GM19324 (cell line): ENCODE measurements around the gene SAMD3.
A peak's percentile ranks its signal among the peaks of the same experiment; 100 is the strongest.
"Not testable (repeated sequence)": the region's sequence is repeated elsewhere in the genome, so short reads cannot be mapped to it uniquely, and the experiment has no call there.

Source experiments
- ATAC-seq: cut with Tn5 transposase; IDR thresholded peaks from one replicate; pipeline ENCODE4 v1.9.1; 2021; ENCODE audit warnings: mild to moderate bottlenecking, moderate library complexity; ENCODE audit not compliant: unreplicated experiment, low FRiP score

The SAMD3 gene

DNA sequence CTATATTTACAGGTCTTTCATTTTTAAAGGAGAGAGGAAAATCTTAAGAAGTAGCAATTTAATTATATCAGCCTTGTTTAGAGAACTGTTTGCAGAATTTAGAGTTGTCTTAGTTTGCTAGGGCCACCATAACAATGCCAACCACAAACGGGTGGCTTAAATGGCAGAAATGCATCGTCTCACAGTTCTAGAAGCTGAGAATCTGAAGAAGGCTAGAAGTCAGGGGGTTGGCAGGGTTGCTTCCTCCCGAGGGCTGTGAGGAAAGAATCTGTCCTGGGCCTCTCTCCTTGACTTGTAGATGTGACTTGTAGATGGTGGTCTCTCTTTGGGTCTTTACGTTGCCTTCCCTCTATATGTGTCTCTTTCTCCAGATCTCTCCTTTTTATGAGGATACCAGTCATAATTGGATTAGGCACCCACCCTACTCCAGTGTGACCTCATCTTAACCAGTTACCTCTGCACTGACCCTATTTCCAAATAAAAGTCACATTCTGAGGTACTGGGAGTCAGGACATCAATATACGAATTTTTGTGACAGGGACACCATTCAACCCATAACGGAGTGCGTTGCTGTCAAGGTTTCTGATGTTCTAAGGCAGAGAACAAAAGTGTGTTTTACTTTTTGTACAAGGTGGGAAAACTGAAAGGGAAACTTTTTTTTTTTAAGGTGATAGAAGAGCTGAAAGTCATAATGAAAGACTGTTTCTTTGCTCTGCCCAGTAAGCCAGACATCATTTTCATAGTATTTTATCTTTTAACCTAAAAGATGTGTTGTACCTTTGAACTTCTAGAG lies 84.4 kb downstream of the SAMD3 start:
- no peak for ATAC-seq

DNA sequence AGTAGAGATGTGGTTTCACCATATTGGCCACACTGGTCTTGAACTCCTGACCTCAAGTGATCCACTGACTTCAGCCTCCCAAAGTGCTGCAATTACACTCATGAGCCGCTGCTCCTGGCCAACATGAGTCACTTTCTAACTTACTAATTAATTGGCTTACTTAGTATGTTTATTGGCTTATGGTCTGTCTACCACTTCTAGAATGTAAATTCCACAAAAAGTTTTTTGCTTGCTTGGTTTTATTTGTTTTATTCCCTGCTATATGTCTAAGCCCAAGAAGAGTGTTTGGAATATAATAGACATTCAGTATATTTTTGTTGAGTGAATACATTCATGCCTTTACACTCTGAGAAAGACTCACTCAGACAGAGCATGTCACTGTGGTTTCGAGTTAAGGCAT lies 86.0 kb downstream of the SAMD3 start:
- no peak for ATAC-seq

DNA sequence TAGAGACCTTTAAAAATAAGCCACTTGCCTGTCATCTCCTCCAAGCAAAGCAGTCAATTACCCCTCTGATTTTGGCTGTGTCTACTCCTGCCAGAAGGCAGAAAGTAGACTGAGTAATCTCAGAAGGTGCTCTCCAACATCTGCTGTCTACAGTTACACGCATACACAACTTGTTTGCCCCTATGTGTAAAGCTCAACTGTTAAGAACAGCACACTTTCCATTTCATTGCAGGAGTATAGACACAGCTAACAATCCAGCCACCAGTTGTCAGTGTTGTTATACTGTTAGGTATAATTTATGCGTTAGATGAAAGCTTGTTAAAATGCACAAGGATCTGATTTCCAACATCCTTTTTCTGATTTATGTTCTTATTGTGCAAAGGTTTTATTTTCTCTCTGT lies 88.2 kb downstream of the SAMD3 start:
- no peak for ATAC-seq

DNA sequence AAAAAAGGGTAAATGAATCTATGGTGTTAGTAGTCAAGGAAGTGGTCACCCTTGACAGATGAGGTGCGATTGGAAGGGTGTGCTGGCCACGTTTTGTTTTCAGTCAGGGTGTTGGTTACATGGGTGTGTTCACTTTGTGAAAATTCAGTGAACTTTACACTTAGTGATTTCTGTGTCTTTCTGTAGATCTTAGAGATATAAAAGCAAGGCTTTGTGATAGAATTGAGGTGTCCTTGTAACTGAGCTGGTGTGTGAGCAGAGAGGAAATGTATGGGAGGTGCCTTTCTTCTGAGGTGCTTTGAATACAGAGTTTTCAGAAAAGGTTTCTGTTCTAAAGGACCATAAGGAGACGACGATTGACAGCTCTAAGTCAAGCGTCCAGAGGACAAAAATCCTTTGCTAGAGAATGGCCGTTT lies 90.5 kb downstream of the SAMD3 start:
- peak; percentile 75 for ATAC-seq

DNA sequence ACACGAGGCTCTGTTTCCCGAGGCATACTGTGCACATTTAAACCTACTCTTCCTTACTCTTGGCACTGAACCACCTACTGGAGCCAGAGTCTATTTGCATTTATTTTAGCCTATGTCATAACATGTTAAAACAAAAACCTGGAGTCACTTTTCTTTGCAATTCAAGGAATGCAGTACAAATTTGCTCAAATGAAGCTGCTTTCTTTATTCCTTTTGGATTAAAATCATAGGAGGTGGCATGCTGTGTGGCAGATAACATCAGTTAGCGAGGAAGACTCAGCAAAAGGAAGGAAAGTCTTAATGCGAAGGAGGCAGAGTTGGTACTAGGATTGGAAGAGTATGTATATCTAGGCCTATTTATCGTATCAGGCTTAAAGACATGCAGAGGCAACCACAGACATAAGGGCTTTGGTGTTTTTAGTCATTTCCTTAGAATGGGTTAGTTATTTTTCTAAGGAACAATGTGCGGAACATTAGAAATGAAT lies 92.9 kb downstream of the SAMD3 start:
- no peak for ATAC-seq

DNA sequence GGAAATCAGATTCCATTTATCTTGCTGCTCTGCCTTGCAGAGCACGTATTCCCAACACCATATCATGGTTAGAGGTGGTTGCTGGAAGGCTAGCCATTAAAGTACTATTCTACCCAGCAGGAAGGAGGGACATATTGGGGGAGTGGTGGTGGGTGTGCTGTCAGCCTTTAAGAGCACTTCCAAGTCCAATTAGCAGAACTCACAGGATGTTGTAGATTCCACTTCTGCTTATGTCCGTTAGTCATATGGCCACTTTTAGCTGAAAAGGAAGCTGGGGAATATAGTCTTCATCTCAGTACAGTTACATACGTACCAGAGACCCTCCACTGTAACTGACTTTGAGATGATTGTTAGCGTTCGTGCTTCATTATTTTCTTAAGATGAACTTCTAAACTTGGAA lies 94.4 kb downstream of the SAMD3 start:
- no peak for ATAC-seq

DNA sequence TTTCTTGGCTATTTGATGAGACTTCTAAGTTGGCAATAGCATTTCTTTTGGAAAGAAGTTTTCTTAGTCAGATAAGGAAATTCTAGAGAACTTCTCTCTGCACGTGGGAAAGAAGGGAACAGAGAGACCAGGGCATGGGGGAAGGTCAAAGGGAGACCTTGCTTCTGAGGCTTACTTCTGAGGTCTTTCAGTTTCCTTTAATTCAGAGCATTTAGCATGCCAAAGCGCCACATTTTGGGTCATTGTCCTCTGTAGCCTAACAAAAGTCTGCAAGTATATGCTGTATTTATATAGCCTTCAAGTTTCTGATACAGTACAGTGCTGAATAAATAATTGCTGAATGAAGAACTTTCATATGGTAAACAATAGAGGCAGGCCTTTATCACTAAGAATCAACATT lies 95.6 kb downstream of the SAMD3 start:
- no peak for ATAC-seq

DNA sequence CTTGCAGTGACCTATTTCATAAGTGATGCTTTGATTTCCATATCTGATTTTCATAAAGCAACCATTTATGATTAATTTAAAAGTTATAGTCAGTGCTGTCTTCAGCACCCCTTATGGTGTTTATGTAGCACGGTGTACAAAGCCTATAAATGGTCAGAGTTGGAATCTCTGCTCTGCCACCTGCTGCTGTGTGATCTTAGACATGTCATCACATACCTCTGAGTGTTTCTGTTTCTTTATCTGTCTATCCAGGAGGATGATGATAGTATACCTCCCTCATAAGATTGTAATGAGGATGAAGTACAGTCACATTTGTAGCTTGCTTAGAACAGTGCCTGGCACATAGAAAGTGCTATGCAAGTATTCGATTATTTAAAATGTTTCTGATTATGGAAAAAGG lies 100.5 kb downstream of the SAMD3 start:
- no peak for ATAC-seq

DNA sequence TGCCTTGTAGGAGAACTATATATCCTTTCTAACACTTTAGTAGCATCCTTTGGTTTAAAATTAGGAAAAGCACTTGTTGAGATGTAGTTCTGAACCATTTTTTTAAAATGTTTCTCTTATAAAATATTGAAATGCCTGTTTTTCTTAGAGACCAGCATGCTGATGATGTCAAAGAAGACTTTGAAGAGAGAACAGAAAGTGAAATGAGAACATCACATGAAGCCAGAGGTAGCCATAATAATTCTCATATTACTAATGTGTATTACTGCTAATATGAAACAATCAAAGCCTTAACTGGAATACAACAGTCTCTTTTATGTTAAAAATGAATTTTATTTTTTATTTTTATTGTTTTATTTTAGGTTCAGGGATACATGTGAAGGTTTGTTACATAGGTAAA lies 102.0 kb downstream of the SAMD3 start:
- no peak for ATAC-seq

DNA sequence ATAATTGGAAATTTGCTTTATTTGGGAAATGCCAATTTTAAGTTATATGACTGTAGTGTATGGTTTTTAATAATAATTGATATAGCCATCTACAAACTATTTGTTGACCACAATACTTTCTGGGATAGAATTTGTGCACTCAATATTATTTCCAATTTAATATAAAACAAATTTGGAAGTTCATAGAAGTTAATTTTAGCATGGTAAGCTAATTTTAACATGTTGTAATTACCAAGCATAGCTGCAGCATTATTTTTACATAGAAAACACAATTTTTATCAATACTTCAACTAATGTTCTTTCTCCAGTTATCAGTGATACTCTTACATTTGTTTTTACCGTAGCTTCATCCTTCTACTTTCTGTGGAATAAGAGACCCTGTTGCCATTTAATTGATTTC lies 103.5 kb downstream of the SAMD3 start:
- no peak for ATAC-seq

DNA sequence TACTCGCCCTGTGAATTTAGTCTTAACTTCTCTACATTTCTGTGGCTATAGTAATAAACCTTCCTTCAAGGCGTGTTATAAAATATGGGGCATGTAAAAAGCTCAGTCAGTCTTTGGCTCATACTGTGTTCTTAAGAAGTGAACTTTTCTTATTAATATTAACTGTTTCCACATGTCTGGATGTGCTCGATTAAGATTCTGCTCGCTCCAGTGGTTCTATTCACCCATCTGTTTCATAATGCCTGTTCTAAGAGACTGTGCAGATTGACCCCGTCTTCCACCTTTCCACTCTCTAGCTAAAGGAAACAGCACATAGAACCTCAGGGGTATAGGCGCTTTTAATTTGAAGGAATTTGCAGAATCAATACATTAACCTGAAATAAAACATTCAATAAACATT lies 104.5 kb downstream of the SAMD3 start:
- ATAC-seq = no peak

DNA sequence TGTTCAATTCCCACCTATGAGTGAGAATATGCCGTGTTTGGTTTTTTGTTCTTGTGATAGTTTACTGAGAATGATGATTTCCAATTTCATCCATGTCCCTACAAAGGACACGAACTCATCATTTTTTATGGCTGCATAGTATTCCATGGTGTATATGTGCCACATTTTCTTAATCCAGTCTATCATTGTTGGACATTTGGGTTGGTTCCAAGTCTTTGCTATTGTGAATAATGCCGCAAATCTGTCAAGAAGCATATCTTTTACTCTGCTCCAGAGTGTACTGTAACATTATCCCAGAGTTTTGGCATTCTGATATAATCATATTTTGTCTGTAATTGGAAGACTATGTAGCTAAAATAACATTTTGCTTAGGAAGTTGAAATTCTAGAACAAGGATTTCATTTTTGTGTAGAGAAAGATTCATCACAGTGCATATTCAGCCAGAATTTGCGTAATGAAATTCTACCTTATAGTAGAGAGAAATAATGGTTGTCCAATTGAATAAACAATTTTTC lies 105.5 kb downstream of the SAMD3 start:
- ATAC-seq = not testable (repeated sequence)

DNA sequence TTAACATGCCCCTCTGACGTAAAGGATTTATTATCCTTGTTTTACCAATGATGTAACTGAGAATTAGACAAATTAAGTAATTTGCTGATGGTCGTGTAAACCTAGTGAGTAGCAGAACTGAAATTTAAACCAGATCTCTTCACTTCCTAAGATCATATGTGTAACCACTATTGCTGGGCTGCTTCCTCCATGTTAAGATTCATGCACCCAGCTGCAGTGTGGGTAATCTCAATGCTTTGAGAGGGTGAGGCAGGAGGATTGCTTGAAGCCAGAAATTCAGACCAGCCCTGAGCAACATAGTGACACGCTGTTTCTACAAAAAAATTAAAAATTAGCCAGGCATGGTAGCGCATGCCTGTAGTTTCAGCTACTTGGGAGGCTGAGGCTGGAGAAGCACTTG lies 106.5 kb downstream of the SAMD3 start:
- ATAC-seq = no peak

DNA sequence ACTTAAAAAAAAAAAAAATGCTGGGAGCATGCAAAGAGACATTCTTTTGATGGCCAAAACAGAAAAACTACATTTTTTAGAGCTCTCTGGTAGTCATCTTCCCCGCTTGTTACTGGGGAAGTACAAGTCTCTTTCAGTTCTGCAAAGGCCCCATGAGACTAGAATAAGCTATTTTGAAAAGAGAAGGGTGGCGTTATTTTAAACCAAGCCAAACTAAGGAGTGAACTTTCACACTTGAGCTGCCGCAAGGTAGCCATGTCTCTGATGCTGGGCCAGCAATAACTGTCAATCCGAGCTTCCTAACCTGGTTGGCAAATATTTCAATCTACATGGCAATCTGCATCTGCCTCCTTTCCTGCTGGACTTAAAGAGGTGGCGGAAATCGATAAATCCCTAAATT lies 107.7 kb downstream of the SAMD3 start:
- peak; percentile 95 for ATAC-seq

DNA sequence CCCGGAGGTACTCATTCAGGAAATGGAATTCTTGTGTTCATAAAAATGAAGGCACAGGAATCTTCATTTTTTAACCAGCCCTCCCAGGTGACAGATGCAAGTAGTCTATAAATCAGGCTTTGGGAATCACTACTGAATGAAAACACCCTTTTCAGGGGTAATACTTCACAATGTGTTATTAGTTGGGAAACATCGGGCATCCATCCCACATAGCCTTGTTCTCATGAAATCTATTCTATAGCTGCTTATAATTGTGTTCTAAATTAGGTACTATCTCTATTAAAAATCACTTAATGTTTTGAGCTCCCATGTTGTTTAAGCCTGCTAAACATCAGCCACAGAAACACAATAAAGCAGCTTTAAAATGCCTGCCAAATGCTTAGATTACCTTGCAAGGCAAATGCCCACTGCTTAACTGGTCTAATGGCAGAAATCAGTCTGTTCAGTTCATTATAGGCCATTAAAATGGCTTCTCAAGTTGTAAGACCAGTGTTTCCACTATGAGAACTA lies 109.5 kb downstream of the SAMD3 start:
- ATAC-seq = no peak

DNA sequence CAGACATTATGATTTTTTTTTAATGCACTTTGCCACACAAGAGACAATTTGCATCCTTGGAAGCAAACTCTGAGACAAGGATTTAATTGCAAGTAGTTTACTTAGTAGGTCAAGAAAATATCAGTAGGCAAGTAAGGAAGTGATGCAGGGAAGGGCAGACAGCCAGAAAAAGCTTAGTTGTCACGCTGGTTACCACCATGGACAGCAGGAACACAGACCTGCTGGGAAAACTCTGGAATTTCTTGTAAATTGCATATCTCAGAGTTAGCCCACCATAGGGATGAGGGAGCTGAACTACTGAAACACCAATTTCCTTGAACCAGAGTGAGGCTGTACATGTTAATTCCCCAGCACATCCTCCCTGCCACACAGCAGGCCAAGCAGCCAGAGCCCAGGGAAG lies 111.7 kb downstream of the SAMD3 start:
- no peak for ATAC-seq

DNA sequence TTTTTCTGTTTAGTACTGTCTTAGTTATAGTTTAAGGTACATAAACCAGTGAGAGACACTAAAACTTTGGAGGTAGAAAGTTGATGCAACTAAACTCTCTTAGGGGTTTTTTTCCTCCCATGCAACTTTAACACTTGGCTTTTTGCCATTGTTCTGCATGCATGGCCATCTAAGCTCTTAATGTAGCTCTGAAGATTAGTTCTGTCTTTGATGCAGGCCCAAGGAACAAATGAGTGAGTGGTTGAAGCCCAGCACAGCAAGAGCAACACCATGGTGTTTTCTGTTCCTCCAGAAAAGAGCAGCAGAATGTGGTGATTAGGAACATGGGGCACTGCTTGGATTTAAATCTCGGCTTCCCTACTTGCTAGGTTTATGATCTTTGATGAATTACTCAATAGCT lies 115.0 kb downstream of the SAMD3 start:
- no peak for ATAC-seq

DNA sequence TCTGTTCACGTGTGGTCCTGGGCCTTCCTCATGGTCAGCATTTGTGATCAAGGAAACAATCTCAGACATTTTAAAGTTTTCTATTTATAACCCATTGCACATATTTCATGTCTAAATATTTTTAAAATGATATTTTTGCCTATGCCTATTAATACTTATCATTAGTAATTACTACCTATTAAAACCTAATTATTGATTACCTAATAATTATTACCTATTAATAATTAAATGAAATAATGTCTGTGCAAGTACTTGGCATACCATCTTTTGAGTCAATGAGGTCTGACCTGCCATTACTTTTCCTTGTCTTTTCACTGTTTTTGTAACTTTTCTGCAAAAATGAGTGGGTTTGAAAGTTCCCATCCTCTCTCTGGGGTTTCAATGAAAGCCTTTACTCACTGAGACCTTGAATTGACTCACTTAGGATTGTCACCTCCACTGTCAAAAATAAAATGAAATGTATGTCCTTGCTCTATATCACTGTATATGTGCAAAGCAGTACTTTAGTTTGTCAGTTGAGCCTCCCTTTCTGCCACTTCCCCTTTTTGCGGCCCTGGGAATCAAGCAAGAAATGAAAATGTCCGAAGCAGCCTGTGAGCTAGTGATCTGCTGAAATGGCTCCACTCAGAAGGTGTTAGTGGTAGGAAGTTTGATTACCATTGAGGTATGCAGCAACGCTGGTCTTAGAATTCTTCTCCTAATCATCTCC lies 116.6 kb downstream of the SAMD3 start:
- ATAC-seq = peak; percentile 73

DNA sequence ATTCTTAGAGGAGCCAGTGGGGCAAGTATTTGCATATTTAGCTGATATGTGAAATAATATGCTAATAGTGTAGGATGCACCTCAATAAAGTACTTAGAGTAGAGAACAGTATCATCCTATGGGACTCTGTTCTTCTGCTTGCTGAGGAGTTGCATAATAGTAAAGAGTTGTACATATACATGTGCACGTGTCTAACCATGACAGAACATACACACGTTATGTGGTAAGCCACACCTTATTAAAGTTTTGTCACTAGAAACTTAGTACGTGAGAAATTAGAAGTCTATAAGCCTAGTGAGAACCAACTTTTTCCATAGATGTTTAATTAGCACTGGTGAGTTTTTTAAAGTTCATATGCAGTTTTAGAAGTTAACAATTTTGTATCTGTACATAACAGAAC lies 123.6 kb downstream of the SAMD3 start:
- ATAC-seq = no peak

DNA sequence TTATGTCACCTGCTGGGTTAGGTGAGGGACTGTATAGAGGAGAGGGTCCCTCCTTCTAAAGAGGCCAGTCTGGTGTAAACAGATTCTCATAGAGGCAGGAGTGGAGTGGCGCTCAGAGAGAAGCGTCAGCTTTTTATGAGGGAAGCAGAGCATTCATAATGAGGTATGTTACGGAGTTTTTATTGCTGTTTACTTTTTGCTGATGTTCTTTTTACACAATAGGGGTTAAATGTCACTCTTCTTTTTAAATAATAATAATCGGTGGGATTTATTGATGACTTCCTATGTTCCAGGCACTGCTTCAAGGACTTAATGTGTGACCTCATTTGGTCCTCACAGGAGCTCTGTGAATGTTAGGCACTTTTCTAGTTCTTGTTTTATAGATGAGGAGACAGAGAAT lies 124.4 kb downstream of the SAMD3 start:
- ATAC-seq = no peak
